ENCODE data around the gene UVSSA. TPM values are rescaled to one million over a fixed set of nuclear protein-coding genes. Genes with fewer than 3 reads are reported as not detected.

The UVSSA gene
- total RNA-seq, 4 donors from 2014 or later: 13.5 to 114 (median 34.2) TPM

DNA sequence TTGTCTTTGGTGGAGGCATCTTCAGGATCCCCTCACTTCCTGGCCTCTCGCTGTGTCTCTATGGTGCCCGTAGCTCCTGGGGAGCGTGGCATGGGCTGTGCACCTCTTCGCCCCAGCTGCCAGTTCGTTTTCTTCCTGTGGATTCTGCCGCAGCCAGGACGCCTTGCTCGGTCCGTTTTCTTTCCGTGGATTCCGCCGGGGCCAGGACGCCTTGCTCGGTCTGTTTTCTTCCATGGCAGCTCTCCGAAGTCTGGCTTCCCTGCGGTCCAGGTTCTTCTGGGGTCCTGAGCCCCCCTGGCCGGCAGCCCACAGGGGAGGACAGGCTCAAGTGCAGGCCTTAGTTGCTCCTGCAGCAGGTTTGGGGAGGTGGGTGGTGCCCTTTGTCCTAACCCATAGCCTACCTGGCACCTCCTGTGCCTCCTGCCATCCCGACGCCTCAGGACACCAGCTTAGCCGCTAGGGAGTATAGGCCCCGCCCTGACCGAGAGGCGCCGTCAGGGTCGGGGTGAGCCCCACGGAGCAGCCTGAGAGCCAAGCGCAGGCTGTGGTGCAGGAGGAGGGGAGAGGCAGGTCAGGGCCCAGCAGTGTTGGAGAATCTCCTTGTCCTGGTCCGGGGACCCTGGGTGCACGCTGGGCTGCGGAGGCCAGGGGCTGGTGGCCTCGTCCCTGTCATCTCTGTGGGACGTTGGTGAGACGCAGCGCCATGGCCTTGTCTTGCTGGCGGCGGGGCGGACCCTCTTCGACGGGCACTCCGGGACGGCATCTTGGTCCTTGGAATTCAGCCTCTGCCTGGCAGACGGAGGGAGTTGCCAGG, 27.1 kb downstream of the UVSSA start:
- in situ Hi-C loops (cut with MboI; ENCODE audit: low pct_ligation_motif_present in 1 of 4, low pct_unique_long_range_greater_than_20kb in 1 of 4, low sequenced_read_pairs in 3 of 4) (loop anchor here in 3 of 4 donors (25.0 kb wide), 2 partner anchors 238 to 263 kb away; no protein-coding TSS in a partner anchor), intact Hi-C loops (cut with DNase I; ENCODE audit: low total_unique reads) (no loop called here)
- WGBS, 2 donors (ENCODE audit: low coverage in 1 of 2): 96 to 100% methylated on average over 1 to 42 of the region's 42 CpGs
- DNase-seq: no peak
- no peak overlapping the region for H3K4me3 ChIP-seq
- H3K9me3 ChIP-seq: no peaks in the 10 kb centered on the region
- no peaks in the 10 kb centered on the region for H3K36me3 ChIP-seq
- H3K27ac ChIP-seq: no peak overlapping the region
- no peaks in the 10 kb centered on the region for H3K27me3 ChIP-seq
- H3K4me1 ChIP-seq: no peaks in the 10 kb centered on the region
- TF ChIP-seq POLR2AphosphoS5 (IDR thresholded peaks at IDR 0.05): no peak
- TF ChIP-seq CTCF (IDR thresholded peaks at IDR 0.05): no peak
- TF ChIP-seq EP300 (IDR thresholded peaks at IDR 0.05; ENCODE audit: low read depth): no peak
- TF ChIP-seq POLR2A (IDR thresholded peaks at IDR 0.05): no peak

DNA sequence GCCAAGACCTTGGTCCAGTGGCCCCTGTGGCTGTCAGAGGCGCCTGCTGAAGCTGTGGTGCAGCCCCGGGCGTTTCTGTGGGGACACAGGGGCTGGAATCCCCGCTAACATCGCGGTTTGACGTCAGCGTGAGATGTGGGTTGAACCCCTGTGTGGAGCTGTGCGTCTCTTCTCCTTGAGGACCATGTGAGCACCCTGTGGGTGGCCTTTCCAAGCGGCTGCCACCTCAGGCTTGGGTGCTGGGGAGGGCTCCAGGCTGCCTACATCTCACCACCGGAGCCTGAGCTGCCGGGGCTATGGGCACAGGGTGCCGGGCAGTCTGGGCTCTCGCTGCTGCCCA, 27.7 kb downstream of the UVSSA start:
- no peaks in the 10 kb centered on the region for H3K36me3 ChIP-seq
- TF ChIP-seq EP300 (IDR thresholded peaks at IDR 0.05; ENCODE audit: low read depth) (no peak), POLR2AphosphoS5 (IDR thresholded peaks at IDR 0.05) (no peak), POLR2A (IDR thresholded peaks at IDR 0.05) (no peak), CTCF (IDR thresholded peaks at IDR 0.05) (no peak)
- no peak overlapping the region for H3K4me3 ChIP-seq
- no peak overlapping the region for H3K27ac ChIP-seq
- in situ Hi-C loops (cut with MboI; ENCODE audit: low pct_ligation_motif_present in 1 of 4, low pct_unique_long_range_greater_than_20kb in 1 of 4, low sequenced_read_pairs in 3 of 4): loop anchor here in 3 of 4 donors (25.0 kb wide), 2 partner anchors 238 to 263 kb away; no protein-coding TSS in a partner anchor
- intact Hi-C loops (cut with DNase I; ENCODE audit: low total_unique reads): no loop called here
- H3K4me1 ChIP-seq: no peaks in the 10 kb centered on the region
- no peaks in the 10 kb centered on the region for H3K9me3 ChIP-seq
- no peak for DNase-seq
- WGBS, 2 donors (ENCODE audit: low coverage in 1 of 2): 95% methylated on average over 14 of the region's 14 CpGs; no CpG with 5 or more reads in 1 of the 2 donors
- H3K27me3 ChIP-seq: no peaks in the 10 kb centered on the region

DNA sequence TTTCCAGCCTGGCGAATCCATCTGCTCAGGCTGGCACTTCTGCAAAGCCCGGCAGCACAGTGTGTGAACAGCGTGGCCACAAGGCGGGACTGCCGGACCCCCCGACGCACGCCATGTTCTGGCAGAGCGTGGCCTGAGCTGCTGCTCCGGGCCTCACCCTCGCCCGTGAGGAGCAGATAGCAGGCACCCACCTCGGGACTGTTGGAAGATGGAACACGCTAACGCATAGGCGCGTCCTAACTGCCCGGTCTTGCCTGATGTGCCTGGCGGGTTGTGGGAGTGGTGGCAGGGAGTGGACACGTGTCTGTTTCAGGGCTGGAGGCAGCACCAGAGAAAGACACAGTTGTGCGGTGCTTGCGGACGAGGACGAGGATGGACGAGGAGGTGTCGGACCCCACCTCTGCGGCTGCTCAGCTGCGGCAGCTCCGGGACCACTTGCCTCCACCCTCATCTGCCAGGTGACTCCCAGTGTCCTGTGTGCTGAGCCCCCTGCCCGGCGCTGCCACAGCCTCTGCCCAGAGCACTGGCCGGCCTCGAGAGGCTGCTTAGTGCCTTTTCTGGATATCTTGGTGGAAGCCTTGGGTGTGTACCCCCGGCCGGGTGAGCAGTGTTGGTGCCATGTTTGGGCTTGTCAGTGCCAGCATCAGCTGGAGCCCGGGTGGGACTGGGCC, 28.2 kb downstream of the UVSSA start:
- in situ Hi-C loops (cut with MboI; ENCODE audit: low pct_ligation_motif_present in 1 of 4, low pct_unique_long_range_greater_than_20kb in 1 of 4, low sequenced_read_pairs in 3 of 4): no loop called here
- DNase-seq: no peak
- H3K36me3 ChIP-seq: no peaks in the 10 kb centered on the region
- TF ChIP-seq POLR2AphosphoS5 (IDR thresholded peaks at IDR 0.05) (no peak), POLR2A (IDR thresholded peaks at IDR 0.05) (no peak), EP300 (IDR thresholded peaks at IDR 0.05; ENCODE audit: low read depth) (no peak), CTCF (IDR thresholded peaks at IDR 0.05) (no peak)
- H3K9me3 ChIP-seq: no peaks in the 10 kb centered on the region
- 95 to 96% methylated on average over 13 to 24 of the region's 36 CpGs for WGBS, 2 donors (ENCODE audit: low coverage in 1 of 2)
- H3K27me3 ChIP-seq: no peaks in the 10 kb centered on the region
- H3K4me3 ChIP-seq: no peak overlapping the region
- intact Hi-C loops (cut with DNase I; ENCODE audit: low total_unique reads): no loop called here
- no peaks in the 10 kb centered on the region for H3K4me1 ChIP-seq
- H3K27ac ChIP-seq: no peak overlapping the region

DNA sequence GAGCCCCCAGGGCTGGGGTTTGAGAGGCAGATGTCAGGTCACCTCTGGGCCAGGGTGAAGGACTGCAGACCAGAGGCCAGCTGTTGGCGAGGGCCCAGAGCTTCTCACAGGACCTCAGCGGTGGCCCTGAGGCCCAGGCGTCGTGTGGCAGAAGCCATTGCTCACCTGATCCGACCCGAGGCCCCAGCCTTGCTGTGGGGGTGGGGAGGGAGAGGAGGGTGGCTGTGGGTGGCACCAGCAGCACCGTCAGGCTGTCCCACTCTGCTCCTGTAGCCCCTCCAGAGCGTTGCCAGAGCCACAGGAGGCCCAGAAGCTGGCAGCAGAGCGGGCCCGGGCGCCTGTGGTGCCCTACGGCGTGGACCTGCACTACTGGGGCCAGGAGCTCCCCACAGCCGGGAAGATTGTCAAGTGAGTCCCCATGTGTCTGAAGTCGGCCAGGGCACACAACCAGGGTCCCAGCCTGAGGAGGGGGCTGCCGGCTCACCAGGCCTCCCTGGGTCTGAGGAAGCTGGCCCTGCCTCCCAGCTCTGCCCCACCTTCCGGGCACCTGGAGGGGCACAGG, 28.8 kb downstream of the UVSSA start:
- TF ChIP-seq EP300 (IDR thresholded peaks at IDR 0.05; ENCODE audit: low read depth): no peak
- TF ChIP-seq POLR2A (IDR thresholded peaks at IDR 0.05): no peak
- TF ChIP-seq CTCF (IDR thresholded peaks at IDR 0.05): no peak
- TF ChIP-seq POLR2AphosphoS5 (IDR thresholded peaks at IDR 0.05): no peak
- intact Hi-C loops (cut with DNase I; ENCODE audit: low total_unique reads): no loop called here
- in situ Hi-C loops (cut with MboI; ENCODE audit: low pct_ligation_motif_present in 1 of 4, low pct_unique_long_range_greater_than_20kb in 1 of 4, low sequenced_read_pairs in 3 of 4): no loop called here
- H3K36me3 ChIP-seq: no peaks in the 10 kb centered on the region
- no peak overlapping the region for H3K27ac ChIP-seq
- no peak overlapping the region for H3K4me3 ChIP-seq
- no peaks in the 10 kb centered on the region for H3K9me3 ChIP-seq
- H3K4me1 ChIP-seq: no peaks in the 10 kb centered on the region
- WGBS, 2 donors (ENCODE audit: low coverage in 1 of 2): 93% methylated on average over 17 of the region's 17 CpGs; no CpG with 5 or more reads in 1 of the 2 donors
- H3K27me3 ChIP-seq: no peaks in the 10 kb centered on the region
- no peak for DNase-seq
